Skeletal muscle satellite cell (primary cell): Measurements from ENCODE around the gene EOLA1. TPM values are rescaled to one million over a fixed set of nuclear protein-coding genes. Genes with fewer than 3 reads are reported as not detected.
"Not testable (repeated sequence)": the region's sequence is repeated elsewhere in the genome, so short reads cannot be mapped to it uniquely, and the experiment has no call there.

Experiments
- H3K27me3 ChIP-seq: 2 replicates; pipeline ENCODE4 v1.7.0; 2013; ENCODE audit warnings: low read length; ENCODE audit not compliant: control insufficient read depth, insufficient read depth
- H3K36me3 ChIP-seq: 2 replicates; pipeline ENCODE4 v1.7.0; 2013; ENCODE audit warnings: mild to moderate bottlenecking, control low read depth, low read length; ENCODE audit not compliant: insufficient read depth
- H3K4me1 ChIP-seq: 2 replicates; pipeline ENCODE4 v1.7.0; 2013; ENCODE audit warnings: low read length; ENCODE audit not compliant: control insufficient read depth, insufficient read depth
- H3K4me2 ChIP-seq: 2 replicates; pipeline ENCODE4 v1.7.0; 2013; ENCODE audit warnings: mild to moderate bottlenecking, low read length
- H3K4me3 ChIP-seq: 2 replicates; pipeline ENCODE4 v1.7.0; 2013; ENCODE audit warnings: low read length
- H3K9ac ChIP-seq: 2 replicates; pipeline ENCODE4 v1.7.0; 2013; ENCODE audit warnings: mild to moderate bottlenecking, low read depth, low read length, moderate library complexity
- H3K9me3 ChIP-seq: replicated peaks from 2 replicates; pipeline ENCODE4 v1.7.0; 2013; ENCODE audit warnings: mild to moderate bottlenecking, control low read depth, low read length
- total RNA-seq: library from RNA; depleted of rRNA; stranded (reverse); fragments of >200 nt; gene quantifications from 2 replicates; pipeline ENCODE4 v1.2.3, GENCODE V29; 2012; rRNA removed

EOLA1 gene
- 14.4 and 16.4 TPM in 2 replicates for total RNA-seq

GRCh38 chrX:149540621-149541520, at the start of gene EOLA1:
EOLA1 (plus strand) TSS chrX:149541012; CDS start chrX:149545631, 4,619 bp downstream.
- Histone ChIP-seq H3K9ac (peak within 1 kb of the TSS; percentile 85), H3K4me3 (peak within 1 kb of the TSS; percentile 81), H3K27me3 (no peaks in the 10 kb centered on the region), H3K4me2 (peak within 1 kb of the TSS; percentile 89), H3K9me3 (no peaks in the 10 kb centered on the region), H3K4me1 (peaks cover 5% of the 10 kb centered on the region), H3K36me3 (no peaks in the 10 kb centered on the region)

GRCh38 chrX:149491812-149492211, 49.0 kb upstream of the EOLA1 start:
- peaks cover 44% of the 10 kb centered on the region for H3K36me3 ChIP-seq
- no peaks in the 10 kb centered on the region for H3K9me3 ChIP-seq
- H3K4me3 ChIP-seq = no peak overlapping the region
- no peak overlapping the region for H3K4me2 ChIP-seq
- no peak overlapping the region for H3K9ac ChIP-seq
- no peaks in the 10 kb centered on the region for H3K27me3 ChIP-seq
- H3K4me1 ChIP-seq = peaks cover 13% of the 10 kb centered on the region

- no peak overlapping the region for H3K4me2 ChIP-seq
- no peaks in the 10 kb centered on the region for H3K27me3 ChIP-seq
- peaks cover 21% of the 10 kb centered on the region for H3K4me1 ChIP-seq
- peaks cover 46% of the 10 kb centered on the region for H3K36me3 ChIP-seq
- H3K9ac ChIP-seq = no peak overlapping the region
- no peaks in the 10 kb centered on the region for H3K9me3 ChIP-seq
- H3K4me3 ChIP-seq = no peak overlapping the region
These were observed 46.9 kb upstream of the EOLA1 start for GRCh38 chrX:149493567-149494562.

GRCh38 chrX:149494844-149495565, 45.8 kb upstream of the EOLA1 start:
- Histone ChIP-seq H3K36me3 (peaks cover 47% of the 10 kb centered on the region), H3K4me1 (peaks cover 21% of the 10 kb centered on the region), H3K9ac (no peak overlapping the region), H3K4me2 (no peak overlapping the region), H3K4me3 (no peak overlapping the region), H3K27me3 (no peaks in the 10 kb centered on the region), H3K9me3 (no peaks in the 10 kb centered on the region)

- Histone ChIP-seq H3K9ac (no peak overlapping the region), H3K36me3 (peaks cover 46% of the 10 kb centered on the region), H3K9me3 (no peaks in the 10 kb centered on the region), H3K27me3 (no peaks in the 10 kb centered on the region), H3K4me2 (no peak overlapping the region), H3K4me1 (peaks cover 21% of the 10 kb centered on the region), H3K4me3 (no peak overlapping the region)
These were observed 45.2 kb upstream of the EOLA1 start for GRCh38 chrX:149495573-149496071.

GRCh38 chrX:149497054-149497453, 43.8 kb upstream of the EOLA1 start:
- Histone ChIP-seq H3K27me3 (no peaks in the 10 kb centered on the region), H3K4me1 (peaks cover 21% of the 10 kb centered on the region), H3K4me2 (no peak overlapping the region), H3K9ac (no peak overlapping the region), H3K4me3 (no peak overlapping the region), H3K36me3 (peaks cover 45% of the 10 kb centered on the region), H3K9me3 (no peaks in the 10 kb centered on the region)

- Histone ChIP-seq H3K9me3 (no peaks in the 10 kb centered on the region), H3K36me3 (peaks cover 47% of the 10 kb centered on the region), H3K9ac (no peak overlapping the region), H3K4me2 (no peak overlapping the region), H3K27me3 (no peaks in the 10 kb centered on the region), H3K4me3 (no peak overlapping the region), H3K4me1 (peaks cover 21% of the 10 kb centered on the region)
These were observed 43.2 kb upstream of the EOLA1 start for GRCh38 chrX:149497626-149498025.

GRCh38 chrX:149498767-149499166, 42.0 kb upstream of the EOLA1 start:
- Histone ChIP-seq H3K4me3 (no peak overlapping the region), H3K9me3 (no peaks in the 10 kb centered on the region), H3K4me2 (no peak overlapping the region), H3K36me3 (peaks cover 42% of the 10 kb centered on the region), H3K9ac (no peak overlapping the region), H3K27me3 (no peaks in the 10 kb centered on the region), H3K4me1 (peaks cover 21% of the 10 kb centered on the region)

- Histone ChIP-seq H3K9ac (no peak overlapping the region), H3K4me1 (peaks cover 22% of the 10 kb centered on the region), H3K9me3 (no peaks in the 10 kb centered on the region), H3K4me3 (no peak overlapping the region), H3K4me2 (no peak overlapping the region), H3K27me3 (no peaks in the 10 kb centered on the region), H3K36me3 (peaks cover 34% of the 10 kb centered on the region)
These were observed 41.0 kb upstream of the EOLA1 start for GRCh38 chrX:149499766-149500165.

GRCh38 chrX:149502923-149503322, 37.9 kb upstream of the EOLA1 start:
- not testable (repeated sequence) for H3K9me3 ChIP-seq, H3K4me1 ChIP-seq, H3K4me3 ChIP-seq, H3K4me2 ChIP-seq, H3K27me3 ChIP-seq, H3K9ac ChIP-seq
- H3K36me3 ChIP-seq = peaks cover 18% of the 10 kb centered on the region

- Histone ChIP-seq H3K4me2 (peak overlapping the region; percentile 68), H3K36me3 (peaks cover 18% of the 10 kb centered on the region)
- H3K9me3 ChIP-seq, H3K27me3 ChIP-seq, H3K9ac ChIP-seq, H3K4me1 ChIP-seq, H3K4me3 ChIP-seq: not testable (repeated sequence)
These were observed 37.4 kb upstream of the EOLA1 start for GRCh38 chrX:149503446-149503845.
